HG03457 (cell line): ENCODE data around the gene PHAX.
"Not testable (repeated sequence)": the region's sequence is repeated elsewhere in the genome, so short reads cannot be mapped to it uniquely, and the experiment has no call there.

Experiments
- ATAC-seq: cut with Tn5 transposase; IDR thresholded peaks from one replicate; pipeline ENCODE4 v1.9.1; 2021; ENCODE audit warnings: moderate number of reproducible peaks; ENCODE audit not compliant: unreplicated experiment

The PHAX gene

DNA sequence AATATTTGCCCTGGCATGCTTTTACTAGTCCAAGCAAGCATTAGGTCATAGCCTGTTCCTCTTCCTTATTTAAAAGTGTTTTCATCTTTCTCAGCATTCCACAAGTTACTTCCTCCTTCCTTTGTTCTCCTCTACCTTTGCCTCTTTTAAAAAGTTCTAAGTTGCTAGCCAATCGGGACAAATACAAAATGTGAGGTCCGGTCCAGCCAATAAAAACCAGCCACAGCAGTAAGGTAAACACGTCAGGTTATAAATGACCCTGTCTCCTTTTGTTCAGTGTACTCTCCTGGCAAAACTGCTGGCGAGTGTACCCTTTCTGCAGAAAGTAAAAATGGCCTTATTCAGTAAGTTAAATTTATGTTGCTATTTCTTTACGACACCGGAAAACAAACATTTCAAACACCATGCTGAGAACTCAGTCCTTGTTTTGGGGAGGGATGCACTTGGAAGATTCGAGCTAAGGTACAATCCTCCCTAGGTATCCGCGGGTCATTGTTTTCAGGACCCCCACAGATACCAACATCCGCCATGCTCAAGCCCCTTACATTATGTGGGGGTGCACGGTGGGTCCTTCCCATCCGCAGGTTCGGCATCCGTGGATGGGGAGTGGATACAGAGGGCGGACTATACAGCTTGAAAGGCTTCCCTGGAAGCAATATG is 646 bp upstream of the PHAX start:
- not testable (repeated sequence) for ATAC-seq

DNA sequence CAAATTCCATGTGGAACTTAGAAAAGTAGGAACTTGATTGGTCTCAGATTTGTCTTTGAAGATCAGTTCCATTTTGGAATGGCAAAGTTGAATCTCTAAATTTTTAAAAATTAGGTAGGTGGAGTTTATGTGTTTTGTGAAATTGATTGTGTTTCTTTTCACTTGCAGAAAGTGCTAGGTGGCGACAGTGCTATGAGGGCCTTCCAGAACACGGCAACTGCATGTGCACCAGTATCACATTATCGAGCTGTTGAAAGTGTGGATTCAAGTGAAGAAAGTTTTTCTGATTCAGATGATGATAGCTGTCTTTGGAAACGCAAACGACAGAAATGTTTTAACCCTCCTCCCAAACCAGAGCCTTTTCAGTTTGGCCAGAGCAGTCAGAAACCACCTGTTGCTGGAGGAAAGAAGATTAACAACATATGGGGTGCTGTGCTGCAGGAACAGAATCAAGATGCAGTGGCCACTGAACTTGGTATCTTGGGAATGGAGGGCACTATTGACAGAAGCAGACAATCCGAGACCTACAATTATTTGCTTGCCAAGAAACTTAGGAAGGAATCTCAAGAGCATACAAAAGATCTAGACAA is 2.8 kb downstream of the PHAX start:
- no peak for ATAC-seq

DNA sequence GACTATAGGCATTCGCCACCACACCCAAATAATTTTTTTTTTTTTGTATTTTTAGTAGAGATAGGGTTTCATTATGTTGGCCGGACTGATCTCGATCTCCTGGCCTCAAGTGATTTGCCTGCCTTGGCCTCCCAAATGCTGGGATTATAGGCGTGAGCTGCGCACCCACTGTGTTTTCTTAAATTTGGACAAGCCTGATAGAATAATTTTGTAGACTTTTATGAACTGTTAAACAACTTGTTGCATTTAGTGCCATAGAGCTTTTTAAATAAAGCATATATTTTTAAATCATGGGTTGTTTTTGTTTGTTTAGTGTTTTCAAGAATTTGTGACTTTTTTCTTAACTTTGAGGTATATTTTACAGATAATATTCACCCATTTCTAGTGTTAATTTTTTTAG is 4.8 kb downstream of the PHAX start:
- ATAC-seq = no peak

DNA sequence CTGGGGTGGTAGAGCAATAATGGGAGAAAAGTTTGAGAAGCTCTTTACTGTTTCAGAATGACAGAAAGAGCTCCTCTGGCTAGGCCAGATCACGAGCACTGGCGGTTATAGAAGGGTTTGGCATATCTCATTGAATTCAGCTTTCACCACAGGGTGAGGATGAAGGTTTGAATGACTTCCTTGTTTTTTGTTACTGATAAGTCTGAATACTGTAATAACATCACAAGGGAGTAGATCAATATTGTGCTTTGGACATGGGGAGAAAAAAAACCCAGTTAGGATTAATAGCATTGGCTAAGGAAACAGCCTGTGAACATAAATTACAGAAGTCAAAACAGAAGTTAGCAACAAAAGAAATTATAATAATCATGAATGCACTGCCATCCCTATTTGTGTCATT is 9.4 kb downstream of the PHAX start:
- ATAC-seq = no peak

DNA sequence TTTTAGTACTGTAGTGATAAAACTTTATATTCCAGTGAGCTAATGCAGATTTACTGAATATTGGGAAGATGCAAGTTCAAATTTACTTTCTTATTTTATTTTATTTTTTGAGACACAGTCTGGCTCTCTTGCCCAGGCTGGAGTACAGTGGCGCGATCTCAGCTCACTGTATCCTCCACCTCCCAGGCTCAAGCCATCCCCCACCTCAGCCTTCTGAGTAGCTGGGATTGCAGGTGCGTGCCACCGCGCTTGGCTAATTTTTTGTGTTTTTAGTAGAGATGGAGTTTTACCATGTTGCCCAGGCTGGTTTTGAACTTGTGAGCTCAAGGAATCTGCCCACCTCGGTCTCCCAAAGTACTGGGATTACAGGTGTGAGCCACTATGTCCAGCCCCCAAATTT is 9.9 kb downstream of the PHAX start:
- no peak for ATAC-seq

DNA sequence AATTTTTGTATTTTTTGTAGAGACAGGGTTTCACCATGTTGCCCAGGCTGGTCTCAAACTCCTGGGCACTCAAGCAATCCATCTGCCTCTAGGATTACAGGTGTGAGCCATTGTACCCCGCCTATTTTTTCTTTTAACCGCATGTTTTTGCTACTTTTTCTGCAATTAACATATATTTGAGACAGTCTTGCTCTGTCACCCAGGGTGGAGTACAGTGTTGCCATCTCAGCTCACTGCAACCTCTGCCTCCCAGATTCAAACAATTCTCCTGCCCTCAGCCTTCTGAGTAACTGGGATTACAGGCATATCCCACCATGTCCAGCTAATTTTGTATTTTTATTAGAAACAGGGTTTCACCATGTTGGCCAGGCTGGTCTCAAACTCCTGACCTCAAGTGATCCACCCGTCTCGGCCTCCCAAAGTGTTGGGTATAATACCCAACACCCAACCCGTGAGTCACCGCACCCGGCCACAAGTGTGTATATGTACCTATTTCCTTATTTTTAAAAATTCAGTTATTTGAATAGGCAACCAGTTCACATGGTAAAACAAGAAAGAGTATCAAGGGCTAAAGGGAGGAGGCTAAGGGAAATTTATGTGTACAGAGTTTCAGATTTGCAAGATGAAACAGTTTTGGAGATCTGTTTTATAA is 13.3 kb downstream of the PHAX start:
- ATAC-seq = no peak

DNA sequence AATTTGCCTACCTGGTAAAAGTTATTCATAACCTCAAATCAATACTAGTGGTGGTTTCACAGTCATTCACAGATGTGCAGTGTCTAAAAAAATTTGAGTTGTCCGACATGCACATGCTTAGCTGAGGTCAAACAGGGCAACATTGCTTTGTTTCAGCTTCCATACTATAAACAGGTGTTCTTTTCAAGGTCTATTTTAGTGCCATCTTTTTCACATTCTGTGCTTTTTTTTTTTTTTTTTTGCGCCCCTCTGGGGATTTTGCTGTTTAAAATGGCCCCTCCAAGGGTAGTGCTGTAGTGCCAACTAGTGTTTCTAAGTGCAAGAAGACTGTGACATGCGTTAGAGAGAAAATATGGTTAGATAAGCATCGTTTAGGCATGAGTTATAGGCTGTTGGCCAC is 14.5 kb downstream of the PHAX start:
- peak; percentile 77 for ATAC-seq

DNA sequence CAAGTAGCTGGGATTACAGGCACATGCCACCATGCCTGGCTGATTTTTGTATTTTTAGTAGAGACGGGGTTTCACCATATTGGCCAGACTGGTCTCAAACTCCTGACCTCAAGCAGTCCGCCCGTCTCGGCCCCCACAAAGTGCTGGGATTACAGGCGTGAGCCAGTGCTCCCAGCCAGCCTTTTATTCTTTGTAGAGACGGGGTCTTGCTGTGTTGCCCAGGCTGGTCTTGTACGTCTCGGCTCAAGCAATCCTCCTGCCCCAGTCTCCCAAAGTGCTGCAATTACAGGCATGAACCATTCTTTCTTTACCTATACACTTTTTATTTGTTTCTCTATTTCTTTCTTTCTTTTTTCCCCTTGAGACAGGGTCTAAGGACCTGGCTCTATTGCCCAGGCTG is 16.9 kb downstream of the PHAX start:
- not testable (repeated sequence) for ATAC-seq

DNA sequence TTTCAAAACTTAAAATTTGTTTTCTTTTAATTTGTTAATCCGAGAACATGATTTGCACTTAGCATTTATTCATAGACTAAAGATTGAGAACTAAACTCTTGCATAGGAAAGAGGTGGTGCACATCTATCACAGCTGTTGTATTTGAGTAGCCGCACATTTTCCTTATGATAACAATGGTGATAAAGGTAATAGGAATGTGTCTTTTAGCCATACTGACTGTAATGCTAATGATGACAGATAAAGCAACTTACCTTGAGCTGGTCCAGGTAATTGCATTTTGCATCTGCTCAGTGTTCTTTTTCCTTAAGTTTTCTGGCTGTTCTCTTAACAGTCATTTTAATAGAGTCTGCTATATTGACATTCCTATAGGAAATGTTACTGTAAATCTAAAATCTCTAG is 19.0 kb downstream of the PHAX start:
- ATAC-seq = no peak

DNA sequence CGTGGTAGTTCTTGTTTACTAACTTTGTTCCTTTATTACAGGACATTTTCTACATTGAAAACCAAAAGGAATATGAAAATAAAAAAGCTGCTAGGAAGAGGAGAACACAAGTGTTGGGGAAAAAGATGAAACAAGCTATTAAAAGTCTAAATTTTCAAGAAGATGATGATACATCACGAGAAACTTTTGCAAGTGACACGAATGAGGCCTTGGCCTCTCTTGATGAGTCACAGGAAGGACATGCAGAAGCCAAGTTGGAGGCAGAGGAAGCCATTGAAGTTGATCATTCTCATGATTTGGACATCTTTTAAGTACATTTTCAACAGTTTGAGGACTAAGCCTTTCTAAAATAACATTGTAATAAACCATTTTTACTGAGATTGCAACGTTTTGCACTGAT is 23.8 kb downstream of the PHAX start:
- no peak for ATAC-seq

DNA sequence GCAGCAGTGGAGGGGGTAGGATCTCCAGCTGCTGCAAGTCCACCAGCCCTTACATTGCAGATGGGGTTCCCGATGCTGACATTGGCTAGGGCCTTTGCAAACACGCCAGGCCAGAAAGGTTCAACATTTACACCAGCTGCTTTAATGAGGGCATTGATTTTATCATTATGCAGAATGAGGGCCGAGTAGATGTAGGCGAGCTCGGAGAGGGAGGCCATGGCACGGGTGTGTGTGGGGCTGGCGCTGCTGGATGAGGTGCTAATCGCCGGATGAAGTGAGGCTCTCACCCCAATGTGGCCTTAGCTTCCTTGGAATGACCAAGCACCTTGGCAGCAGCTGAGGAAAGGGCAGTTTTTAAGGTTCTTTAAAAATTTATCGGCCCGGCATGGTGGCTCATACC is 27.4 kb downstream of the PHAX start:
- ATAC-seq = no peak

DNA sequence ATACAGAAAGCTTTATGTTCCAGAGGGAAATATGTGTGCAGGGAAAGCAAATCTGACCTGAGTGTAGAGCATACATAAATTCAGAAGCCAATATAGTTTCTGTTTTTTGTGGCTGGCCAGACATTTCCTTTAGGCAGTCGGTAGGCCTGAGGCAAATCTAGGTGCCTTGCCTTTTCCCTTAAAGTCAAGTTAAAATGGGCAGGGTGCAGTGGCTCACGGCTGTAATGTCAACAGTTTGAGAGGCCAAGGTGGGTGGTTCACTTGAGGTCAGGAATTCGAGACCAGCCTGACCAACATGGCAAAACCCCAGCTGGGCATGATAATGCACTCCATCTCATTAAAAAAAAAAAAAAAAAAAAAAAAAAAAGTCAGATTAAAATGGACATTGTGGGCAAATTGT is 31.2 kb downstream of the PHAX start:
- ATAC-seq = no peak

DNA sequence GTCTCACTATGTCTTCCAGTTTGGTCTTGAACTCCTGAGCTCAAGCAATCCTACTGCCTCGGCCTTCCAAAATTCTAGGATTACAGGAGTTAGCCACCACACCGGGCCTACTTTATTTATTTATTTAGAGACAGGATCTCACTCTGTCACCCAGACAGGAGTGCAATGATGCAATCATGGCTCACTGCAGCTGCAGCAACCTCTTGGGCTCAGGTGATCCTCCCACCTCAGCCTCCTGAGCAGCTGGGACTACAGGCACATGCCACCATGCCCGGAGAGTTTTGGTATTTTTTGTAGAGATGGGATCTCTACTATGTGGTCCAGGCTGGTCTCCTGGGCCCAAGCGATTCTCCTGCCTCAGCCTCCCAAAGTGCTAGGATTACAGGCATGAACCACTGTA is 32.8 kb downstream of the PHAX start:
- ATAC-seq = no peak

DNA sequence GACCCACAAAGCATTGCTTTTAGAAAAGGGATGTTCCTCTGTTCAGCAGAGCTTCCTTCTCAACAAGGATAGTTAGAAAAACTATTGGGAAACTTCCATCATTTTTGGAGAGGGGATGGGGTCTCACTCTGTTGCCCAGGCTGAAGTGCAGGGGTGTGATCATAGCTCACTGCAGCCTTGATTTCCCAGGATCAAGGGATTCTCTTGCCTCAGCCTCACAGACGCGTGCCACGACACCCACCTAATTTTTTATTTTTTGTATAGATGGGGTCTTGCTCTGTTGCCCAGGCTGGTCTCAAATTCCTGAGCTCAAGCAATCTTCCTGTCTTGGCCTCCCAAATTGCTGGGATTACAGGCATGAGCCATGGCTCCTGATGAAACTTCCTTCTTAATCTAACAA is 34.8 kb downstream of the PHAX start:
- no peak for ATAC-seq

DNA sequence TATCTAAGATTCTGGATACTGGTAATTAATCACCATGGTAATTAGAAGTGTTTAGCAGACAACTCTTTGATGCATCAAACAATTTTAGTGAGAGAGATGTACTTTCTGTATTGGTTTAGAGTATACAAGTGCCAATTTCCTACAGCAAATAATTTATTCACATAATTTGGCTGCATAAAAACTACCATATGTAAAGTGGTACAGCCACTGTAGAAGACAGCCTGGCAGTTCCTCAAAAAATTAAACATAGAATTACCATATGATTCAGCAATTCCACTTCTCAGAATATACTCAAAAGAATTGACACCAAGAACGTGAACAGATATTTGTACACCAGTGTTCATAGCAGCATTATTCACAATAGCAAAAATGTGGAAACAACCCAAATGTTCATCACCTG is 36.2 kb downstream of the PHAX start:
- ATAC-seq = no peak

DNA sequence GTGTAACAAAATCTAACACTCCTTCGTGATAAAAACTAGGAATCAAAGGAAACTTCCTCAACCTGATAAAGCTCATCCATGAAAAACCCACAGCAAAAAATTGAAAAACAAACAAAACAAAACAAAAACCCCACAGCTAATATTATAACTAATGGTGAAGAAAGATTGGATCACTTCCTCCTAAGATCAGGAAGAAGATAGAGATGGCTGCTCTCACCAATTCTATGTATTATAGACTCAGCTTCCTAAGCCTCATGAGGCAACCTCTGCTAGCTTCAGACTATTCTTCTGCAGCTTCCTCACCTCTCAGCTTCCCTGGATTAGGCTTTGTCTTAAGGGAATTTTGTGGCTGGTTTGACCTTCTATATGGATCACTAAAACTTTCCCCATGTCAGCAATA is 40.1 kb downstream of the PHAX start:
- ATAC-seq = no peak

DNA sequence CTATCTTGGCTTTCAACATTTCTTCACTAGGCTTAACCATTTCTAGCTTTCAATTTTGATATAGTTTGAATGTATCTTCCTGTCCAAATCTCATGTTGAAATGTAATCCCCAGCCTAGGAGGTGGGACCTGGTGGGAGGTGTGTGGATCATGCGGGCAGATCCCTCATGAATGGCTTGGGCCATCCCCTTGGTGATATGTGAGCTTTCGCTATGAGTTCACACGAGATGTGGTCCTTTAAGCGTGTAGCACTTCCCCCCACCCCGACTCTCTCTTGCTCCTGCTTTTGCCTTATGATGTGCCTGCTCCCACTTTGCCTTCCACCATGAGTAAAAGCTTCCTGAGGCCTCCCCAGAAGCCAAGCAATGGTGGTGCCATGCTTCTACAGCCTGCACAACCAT is 40.6 kb downstream of the PHAX start:
- no peak for ATAC-seq

DNA sequence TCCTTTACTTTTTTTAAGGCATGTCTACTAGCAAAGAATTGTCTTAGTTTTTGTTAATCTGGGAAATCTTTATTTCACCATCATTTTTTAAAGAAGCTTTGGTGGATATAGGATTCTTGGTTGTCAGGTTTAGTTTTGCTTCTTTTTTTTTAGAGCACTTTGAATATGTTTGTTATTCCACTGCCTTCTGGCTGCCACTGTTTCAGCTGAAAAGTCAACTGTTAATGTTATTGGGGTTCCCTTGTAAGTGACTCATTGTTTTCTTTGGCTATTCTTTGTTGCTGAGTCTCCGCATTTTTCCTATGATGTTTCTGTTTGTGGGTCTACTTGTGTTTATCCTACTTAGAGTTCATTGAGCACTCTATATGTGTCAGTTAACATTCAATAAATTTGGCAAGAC is 44.4 kb downstream of the PHAX start:
- no peak for ATAC-seq

DNA sequence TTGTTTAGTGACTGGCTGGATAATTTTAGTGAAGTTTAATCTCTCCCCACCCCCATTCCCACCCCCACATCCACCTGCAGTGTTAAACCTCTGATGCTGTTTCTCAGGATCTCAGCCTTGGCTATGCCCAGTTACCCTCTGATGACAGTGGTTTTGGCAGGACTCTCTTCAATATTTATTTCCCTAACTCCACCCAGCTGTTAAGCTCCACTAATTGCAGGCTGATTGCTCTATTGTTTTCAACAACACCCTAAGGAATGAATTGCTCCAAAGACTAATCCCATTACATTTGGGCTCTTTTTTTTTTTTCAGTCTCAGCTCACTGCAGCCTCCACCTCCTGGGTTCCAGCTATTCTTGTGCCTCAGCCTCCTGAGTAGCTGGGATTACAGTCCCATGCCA is 46.3 kb downstream of the PHAX start:
- ATAC-seq = no peak

DNA sequence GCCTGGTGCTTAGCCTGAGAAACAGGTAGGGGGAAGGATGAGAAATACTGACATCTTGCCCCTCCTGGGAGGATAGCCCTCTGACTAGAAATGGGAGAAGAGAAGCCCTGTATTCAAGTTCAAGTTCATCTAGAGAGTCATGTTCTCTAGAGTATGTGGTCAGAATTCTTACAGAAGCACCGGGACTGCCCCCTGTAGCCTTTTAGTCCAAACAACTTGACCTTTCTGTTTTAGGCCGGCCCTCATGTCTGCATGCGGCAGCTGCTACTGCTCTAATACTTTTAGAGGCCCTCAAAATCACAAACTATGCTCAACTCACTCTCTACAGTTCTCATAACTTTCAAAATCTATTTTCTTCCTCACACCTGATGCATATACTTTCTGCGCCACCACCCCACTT is 47.7 kb downstream of the PHAX start:
- ATAC-seq = no peak

DNA sequence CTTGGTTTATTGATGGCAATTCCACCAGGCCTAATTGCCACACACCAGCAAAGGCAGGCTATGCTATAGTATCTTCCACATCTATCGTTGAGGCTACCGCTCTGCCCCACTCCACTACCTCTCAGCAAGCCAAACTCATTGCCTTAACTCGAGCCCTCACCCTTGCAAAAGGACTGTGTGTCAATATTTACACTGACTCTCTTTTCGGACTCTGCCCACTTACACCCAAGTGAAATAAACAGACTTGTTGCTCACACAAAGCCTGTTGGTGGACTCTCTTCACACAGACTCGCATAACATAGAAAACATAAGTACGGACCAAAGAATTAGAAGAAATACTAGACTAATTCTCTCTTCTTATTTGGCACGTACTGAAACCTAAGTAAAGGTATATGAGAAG is 48.3 kb downstream of the PHAX start:
- ATAC-seq = not testable (repeated sequence)

DNA sequence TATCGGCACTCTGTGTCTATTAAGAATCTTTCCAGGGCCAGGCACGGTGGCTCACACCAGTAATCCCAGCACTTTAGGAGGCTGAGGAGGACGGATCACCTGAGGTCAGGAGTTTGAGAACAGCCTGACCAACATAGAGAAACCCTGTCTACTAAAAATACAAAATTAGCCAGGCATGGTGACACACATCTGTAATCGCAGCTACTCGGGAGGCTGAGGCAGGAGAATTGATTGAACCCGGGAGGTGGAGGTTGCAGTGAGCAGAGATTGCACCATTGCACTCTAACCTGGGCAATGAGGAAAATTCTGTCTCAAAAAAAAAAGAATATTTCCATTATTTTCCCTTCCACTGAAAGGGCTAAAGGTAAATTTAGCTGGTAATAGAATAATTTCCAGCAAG is 49.0 kb downstream of the PHAX start:
- not testable (repeated sequence) for ATAC-seq

DNA sequence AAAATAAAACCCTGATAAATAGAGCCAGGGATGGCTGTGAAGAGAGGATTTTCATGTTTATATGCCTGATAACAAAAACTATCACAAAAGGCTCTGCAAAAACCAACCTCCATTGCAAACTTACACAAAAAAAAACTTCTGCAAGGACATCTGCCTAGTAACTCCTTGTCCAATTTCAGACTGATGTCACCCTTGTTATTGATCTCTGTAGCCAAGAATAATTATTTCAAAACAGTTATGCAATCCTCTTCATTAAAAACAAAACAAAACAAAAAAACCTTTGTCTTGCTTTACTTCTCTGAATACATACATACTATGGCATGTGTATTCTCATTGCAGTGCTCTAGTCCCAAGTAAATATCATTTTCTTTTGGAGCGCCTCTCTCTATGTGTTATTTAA is 49.7 kb downstream of the PHAX start:
- ATAC-seq = no peak
